Measurements from ENCODE around the gene LRRC8A. TPM values are rescaled to one million over a fixed set of nuclear protein-coding genes. Genes with fewer than 3 reads are reported as not detected.
A peak's percentile ranks its signal among the peaks of the same experiment; 100 is the strongest.
"Not testable (repeated sequence)": the region's sequence is repeated elsewhere in the genome, so short reads cannot be mapped to it uniquely, and the experiment has no call there.

The LRRC8A gene
- total and polyA plus RNA-seq, 2 donors from 2014 or later, result 18.5 to 37.4 TPM

GRCh38 chr9:128947527-128948301 lies 65.8 kb downstream of the LRRC8A start, which contains the start of the genes DOLK and NUP188:
Gene DOLK, minus strand, starts transcription at chr9:128947603. Its CDS starts 300 bp downstream, at chr9:128947303.
Gene NUP188, plus strand, starts transcription at chr9:128947699. Its CDS starts 21 bp downstream, at chr9:128947720.
- Histone ChIP-seq H3K27ac (ENCODE audit: low read depth in 2 of 2, low read length in 2 of 2) (peak within 1 kb of the TSS; percentile 89 to 90), H3K9ac (ENCODE audit: low read length in 3 of 3) (peak within 1 kb of the TSS; percentile 57 to 89 (median 88)), H3K36me3 (ENCODE audit: control insufficient read depth in 2 of 3, insufficient read depth in 3 of 3, low read length in 3 of 3) (peaks cover 0 to 6% (median 0%) of the 10 kb centered on the region in 3 donors), H3K9me3 (ENCODE audit: control insufficient read depth in 2 of 3, insufficient read depth in 1 of 3, low read length in 3 of 3) (no peaks in the 10 kb centered on the region), H3K4me3 (ENCODE audit: low read length in 3 of 3) (peak within 1 kb of the TSS; percentile 69 to 88 (median 75)), H3K27me3 (ENCODE audit: control insufficient read depth, insufficient read depth, low read length) (no peaks in the 10 kb centered on the region), H3K4me1 (ENCODE audit: control insufficient read depth in 2 of 3, insufficient read depth in 2 of 3, low read depth in 1 of 3, low read length in 3 of 3) (peaks cover 0 to 13% (median 4%) of the 10 kb centered on the region in 3 donors)
- intact Hi-C loops (cut with DNase I), result no loop called here
- FAIRE-seq, result no peak
- TF ChIP-seq CTCF (IDR thresholded peaks at IDR 0.05; ENCODE audit: borderline replicate concordance, extremely low read depth, insufficient read depth), result no peak
- peak; percentile 95 to 99 (median 97) for DNase-seq

DNA sequence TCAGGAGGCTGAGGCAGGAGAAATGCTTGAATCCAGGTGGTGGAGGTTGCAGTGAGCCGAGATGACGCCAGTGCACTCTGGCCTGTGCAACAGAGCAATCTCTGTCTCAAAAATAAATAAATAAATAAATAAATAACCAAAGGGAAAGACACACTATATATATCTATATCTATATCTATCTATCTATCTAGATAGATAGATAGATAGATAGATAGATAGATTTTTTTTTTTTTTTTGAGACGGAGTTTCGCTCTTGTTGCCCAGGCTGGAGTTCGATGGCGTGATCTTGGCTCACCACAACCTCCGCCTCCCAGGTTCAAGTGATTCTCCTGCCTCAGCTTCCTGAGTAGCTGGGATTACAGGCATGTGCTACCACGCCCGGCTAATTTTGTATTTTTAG lies 79.5 kb downstream of the LRRC8A start:
- intact Hi-C loops (cut with DNase I); DNase-seq: not testable (repeated sequence)

More for the DNA sequence above, 79.5 kb downstream of the LRRC8A start:
- H3K27me3 ChIP-seq (ENCODE audit: control insufficient read depth, insufficient read depth, low read length); FAIRE-seq; H3K9ac ChIP-seq (ENCODE audit: low read length in 3 of 3); H3K27ac ChIP-seq (ENCODE audit: low read depth in 2 of 2, low read length in 2 of 2); H3K4me1 ChIP-seq (ENCODE audit: control insufficient read depth in 2 of 3, insufficient read depth in 2 of 3, low read depth in 1 of 3, low read length in 3 of 3); H3K9me3 ChIP-seq (ENCODE audit: control insufficient read depth in 2 of 3, insufficient read depth in 1 of 3, low read length in 3 of 3); H3K4me3 ChIP-seq (ENCODE audit: low read length in 3 of 3): not testable (repeated sequence)
- H3K36me3 ChIP-seq (ENCODE audit: control insufficient read depth in 2 of 3, insufficient read depth in 3 of 3, low read length in 3 of 3), result peaks cover 0 to 16% (median 13%) of the 10 kb centered on the region in 3 donors

Other genes starting within 250 kb of the LRRC8A start
- gene DYNC2I2, start 225.3 kb upstream of the LRRC8A start, total RNA-seq, result 76.6 TPM
- gene DYNC2I2, start 225.3 kb upstream of the LRRC8A start, polyA plus RNA-seq (ENCODE audit: insufficient read depth, low read depth, low replicate concordance), result 98.6 TPM
- gene SET, start 192.9 kb upstream of the LRRC8A start, total RNA-seq, result 247 TPM
- 127 TPM for gene SET, start 192.9 kb upstream of the LRRC8A start, polyA plus RNA-seq (ENCODE audit: insufficient read depth, low read depth, low replicate concordance)
- gene PKN3, start 179.6 kb upstream of the LRRC8A start, total RNA-seq, result 14.7 TPM
- gene PKN3, start 179.6 kb upstream of the LRRC8A start, polyA plus RNA-seq (ENCODE audit: insufficient read depth, low read depth, low replicate concordance), result 3.9 TPM
- 39.9 TPM for gene ZDHHC12, start 158.0 kb upstream of the LRRC8A start, total RNA-seq
- 54.7 TPM for gene ZDHHC12, start 158.0 kb upstream of the LRRC8A start, polyA plus RNA-seq (ENCODE audit: insufficient read depth, low read depth, low replicate concordance)
- 43.2 TPM for gene ZER1, start 110.2 kb upstream of the LRRC8A start, total RNA-seq
- gene ZER1, start 110.2 kb upstream of the LRRC8A start, polyA plus RNA-seq (ENCODE audit: insufficient read depth, low read depth, low replicate concordance), result 31.1 TPM
- gene TBC1D13, start 94.9 kb upstream of the LRRC8A start, total RNA-seq, result 29.0 TPM
- gene TBC1D13, start 94.9 kb upstream of the LRRC8A start, polyA plus RNA-seq (ENCODE audit: insufficient read depth, low read depth, low replicate concordance), result 38.5 TPM
- 20.6 TPM for gene ENDOG, start 63.6 kb upstream of the LRRC8A start, total RNA-seq
- 59.9 TPM for gene ENDOG, start 63.6 kb upstream of the LRRC8A start, polyA plus RNA-seq (ENCODE audit: insufficient read depth, low read depth, low replicate concordance)
- 42.0 TPM for gene SPOUT1, start 52.3 kb upstream of the LRRC8A start, total RNA-seq
- gene SPOUT1, start 52.3 kb upstream of the LRRC8A start, polyA plus RNA-seq (ENCODE audit: insufficient read depth, low read depth, low replicate concordance), result 56.8 TPM
- 5.1 TPM for gene KYAT1, start 183 bp upstream of the LRRC8A start, total RNA-seq
- gene KYAT1, start 183 bp upstream of the LRRC8A start, polyA plus RNA-seq (ENCODE audit: insufficient read depth, low read depth, low replicate concordance), result 17.0 TPM
- gene PHYHD1, start 38.8 kb downstream of the LRRC8A start, total RNA-seq, result 59.0 TPM
- 122 TPM for gene PHYHD1, start 38.8 kb downstream of the LRRC8A start, polyA plus RNA-seq (ENCODE audit: insufficient read depth, low read depth, low replicate concordance)
- gene DOLK, start 65.5 kb downstream of the LRRC8A start, total RNA-seq, result 13.9 TPM
- 17.0 TPM for gene DOLK, start 65.5 kb downstream of the LRRC8A start, polyA plus RNA-seq (ENCODE audit: insufficient read depth, low read depth, low replicate concordance)
- gene NUP188, start 65.6 kb downstream of the LRRC8A start, total RNA-seq, result 27.9 TPM
- 6.4 TPM for gene NUP188, start 65.6 kb downstream of the LRRC8A start, polyA plus RNA-seq (ENCODE audit: insufficient read depth, low read depth, low replicate concordance)
- 128 TPM for gene SH3GLB2, start 146.2 kb downstream of the LRRC8A start, total RNA-seq
- gene SH3GLB2, start 146.2 kb downstream of the LRRC8A start, polyA plus RNA-seq (ENCODE audit: insufficient read depth, low read depth, low replicate concordance), result 118 TPM
- 29.9 TPM for gene MIGA2, start 154.5 kb downstream of the LRRC8A start, total RNA-seq
- 26.1 TPM for gene MIGA2, start 154.5 kb downstream of the LRRC8A start, polyA plus RNA-seq (ENCODE audit: insufficient read depth, low read depth, low replicate concordance)
- 9.1 TPM for gene DOLPP1, start 199.0 kb downstream of the LRRC8A start, total RNA-seq
- gene DOLPP1, start 199.0 kb downstream of the LRRC8A start, polyA plus RNA-seq (ENCODE audit: insufficient read depth, low read depth, low replicate concordance), result 12.1 TPM
- 32.3 TPM for gene CRAT, start 228.7 kb downstream of the LRRC8A start, total RNA-seq
- 76.8 TPM for gene CRAT, start 228.7 kb downstream of the LRRC8A start, polyA plus RNA-seq (ENCODE audit: insufficient read depth, low read depth, low replicate concordance)
- 164 TPM for gene PTPA, start 229.3 kb downstream of the LRRC8A start, total RNA-seq
- 161 TPM for gene PTPA, start 229.3 kb downstream of the LRRC8A start, polyA plus RNA-seq (ENCODE audit: insufficient read depth, low read depth, low replicate concordance)

Measured in kidney (tissue), 14 donors.